Measurements from ENCODE around the gene GNAI3.

GNAI3 gene

GRCh38 chr1:109623601-109624161, 75.3 kb downstream of the GNAI3 start:
- H3K79me2 ChIP-seq (ENCODE audit: insufficient read depth, low read length) = no peaks in the 10 kb centered on the region
- peaks cover 54% of the 10 kb centered on the region for H3K4me1 ChIP-seq (ENCODE audit: insufficient read depth, low read length, severe bottlenecking)
- peak overlapping the region; percentile 63; the same call in 1 of the 2 replicates for H3K9ac ChIP-seq (ENCODE audit: low read length)
- no peak overlapping the region for H2AFZ ChIP-seq (ENCODE audit: low read length)
- no peaks in the 10 kb centered on the region for H3F3A ChIP-seq (ENCODE audit: insufficient read depth, low read length)
- H3K9me3 ChIP-seq (ENCODE audit: low read length) = no peaks in the 10 kb centered on the region
- H3K27me3 ChIP-seq (ENCODE audit: insufficient read depth, low read length) = no peaks in the 10 kb centered on the region
- H4K20me1 ChIP-seq (ENCODE audit: insufficient read depth, low read length) = no peaks in the 10 kb centered on the region
- peak overlapping the region; percentile 79 for H3K27ac ChIP-seq (ENCODE audit: low read depth, low read length, poor library complexity, severe bottlenecking)
- H3K9me2 ChIP-seq (ENCODE audit: low read depth, low read length) = no peaks in the 10 kb centered on the region
- H3K4me2 ChIP-seq (ENCODE audit: low read length) = peak overlapping the region; percentile 75
- TF ChIP-seq CTCF (IDR thresholded peaks at IDR 0.05; ENCODE audit: low read length) = no peak
- no peak for TF ChIP-seq EZH2 (IDR thresholded peaks at IDR 0.05; ENCODE audit: borderline replicate concordance, low read length)
- H3K36me3 ChIP-seq (ENCODE audit: insufficient read depth, low read length) = peaks cover 17% of the 10 kb centered on the region
- peak overlapping the region; percentile 55 for H3K4me3 ChIP-seq (ENCODE audit: low read depth, low read length, poor library complexity, severe bottlenecking)

- H3K27me3 ChIP-seq (ENCODE audit: insufficient read depth, low read length) = no peaks in the 10 kb centered on the region
- H3K9ac ChIP-seq (ENCODE audit: low read length) = peak overlapping the region; percentile 63; the same call in 1 of the 2 replicates
- peak overlapping the region; percentile 55 for H3K4me3 ChIP-seq (ENCODE audit: low read depth, low read length, poor library complexity, severe bottlenecking)
- no peaks in the 10 kb centered on the region for H4K20me1 ChIP-seq (ENCODE audit: insufficient read depth, low read length)
- H3K27ac ChIP-seq (ENCODE audit: low read depth, low read length, poor library complexity, severe bottlenecking) = peak overlapping the region; percentile 79
- peak overlapping the region; percentile 75 for H3K4me2 ChIP-seq (ENCODE audit: low read length)
- no peaks in the 10 kb centered on the region for H3K9me3 ChIP-seq (ENCODE audit: low read length)
- H3K79me2 ChIP-seq (ENCODE audit: insufficient read depth, low read length) = no peaks in the 10 kb centered on the region
- H2AFZ ChIP-seq (ENCODE audit: low read length) = no peak overlapping the region
- peaks cover 25% of the 10 kb centered on the region for H3K36me3 ChIP-seq (ENCODE audit: insufficient read depth, low read length)
- H3K9me2 ChIP-seq (ENCODE audit: low read depth, low read length) = no peaks in the 10 kb centered on the region
- H3K4me1 ChIP-seq (ENCODE audit: insufficient read depth, low read length, severe bottlenecking) = peaks cover 47% of the 10 kb centered on the region
- TF ChIP-seq EZH2 (IDR thresholded peaks at IDR 0.05; ENCODE audit: borderline replicate concordance, low read length) = no peak
- no peak for TF ChIP-seq CTCF (IDR thresholded peaks at IDR 0.05; ENCODE audit: low read length)
- no peaks in the 10 kb centered on the region for H3F3A ChIP-seq (ENCODE audit: insufficient read depth, low read length)
Observed at GRCh38 chr1:109624201-109625010, 76.0 kb downstream of the GNAI3 start.

GRCh38 chr1:109625176-109625575, 76.8 kb downstream of the GNAI3 start:
- Histone ChIP-seq H3F3A (ENCODE audit: insufficient read depth, low read length) (no peaks in the 10 kb centered on the region), H3K4me2 (ENCODE audit: low read length) (no peak overlapping the region; the same call in 1 of the 2 replicates), H2AFZ (ENCODE audit: low read length) (no peak overlapping the region), H3K9me3 (ENCODE audit: low read length) (no peaks in the 10 kb centered on the region), H3K4me1 (ENCODE audit: insufficient read depth, low read length, severe bottlenecking) (peaks cover 46% of the 10 kb centered on the region), H3K79me2 (ENCODE audit: insufficient read depth, low read length) (no peaks in the 10 kb centered on the region), H3K27me3 (ENCODE audit: insufficient read depth, low read length) (no peaks in the 10 kb centered on the region), H3K9me2 (ENCODE audit: low read depth, low read length) (no peaks in the 10 kb centered on the region), H4K20me1 (ENCODE audit: insufficient read depth, low read length) (no peaks in the 10 kb centered on the region), H3K9ac (ENCODE audit: low read length) (no peak overlapping the region; the same call in 1 of the 2 replicates), H3K4me3 (ENCODE audit: low read depth, low read length, poor library complexity, severe bottlenecking) (no peak overlapping the region), H3K36me3 (ENCODE audit: insufficient read depth, low read length) (peaks cover 32% of the 10 kb centered on the region), H3K27ac (ENCODE audit: low read depth, low read length, poor library complexity, severe bottlenecking) (peak overlapping the region; percentile 79)
- TF ChIP-seq CTCF (IDR thresholded peaks at IDR 0.05; ENCODE audit: low read length) = no peak
